SK-N-MC (cell line): ENCODE results near the gene TMEM244.

ENCODE experiments used
- EZH2 ChIP-seq: fragments of 200-600 bp; sonication (generic); IDR thresholded peaks from one replicate; pipeline ENCODE4 v1.6.1; 2017; ENCODE audit warnings: antibody characterized with exemption
- POLR2AphosphoS5 ChIP-seq: IDR thresholded peaks from 2 replicates; pipeline ENCODE4 v1.6.1; 2012; ENCODE audit warnings: mild to moderate bottlenecking, low read depth, low read length, borderline replicate concordance

DNA sequence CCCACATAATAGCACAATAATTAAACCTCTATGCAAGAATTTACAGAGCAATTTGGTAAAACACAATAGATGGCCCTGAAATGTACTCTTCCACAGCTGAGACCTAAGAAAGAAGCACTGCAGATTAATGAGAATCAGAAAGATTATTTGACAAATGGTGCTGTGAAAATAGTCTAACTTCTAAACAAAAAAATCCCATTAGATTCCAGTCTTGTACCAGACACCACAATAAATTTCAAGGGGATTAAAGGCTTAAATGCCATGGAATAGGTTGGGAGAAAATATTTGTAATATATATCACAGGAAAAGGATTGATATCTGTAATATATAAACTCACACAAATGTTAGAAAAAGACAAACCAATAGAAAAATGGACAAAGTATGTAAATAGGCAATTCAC is 14.4 kb downstream of the TMEM244 start:
- TF ChIP-seq POLR2AphosphoS5 (no peak), EZH2 (no peak)
